T-helper 2 cell treated with Interferon-gamma antibody and Interleukin-4, amounts not matched to agents 5 μg/mL and 100 μg/mL, for 36 hours (primary cell): ENCODE data around the gene YWHAE.
"Not testable (repeated sequence)": the region's sequence is repeated elsewhere in the genome, so short reads cannot be mapped to it uniquely, and the experiment has no call there.

Experiments
- DNase-seq: peaks from one replicate; pipeline ENCODE4 v3.0.0; 2021; ENCODE audit warnings: low spot score
- H3K27ac Mint-ChIP-seq: one replicate; pipeline ENCODE4 v1.8.0; 2021; ENCODE audit warnings: mild to moderate bottlenecking, mixed read lengths
- H3K27me3 Mint-ChIP-seq: one replicate; pipeline ENCODE4 v1.8.0; 2021; ENCODE audit warnings: low read depth, mixed read lengths
- H3K36me3 Mint-ChIP-seq: one replicate; pipeline ENCODE4 v1.8.0; 2021; ENCODE audit warnings: low read depth, mixed read lengths
- H3K4me1 Mint-ChIP-seq: one replicate; pipeline ENCODE4 v1.8.0; 2021; ENCODE audit warnings: low read depth, mixed read lengths
- H3K4me3 Mint-ChIP-seq: one replicate; pipeline ENCODE4 v1.8.0; 2022; ENCODE audit warnings: mild to moderate bottlenecking, moderate library complexity, mixed read lengths
- H3K9me3 Mint-ChIP-seq: one replicate; pipeline ENCODE4 v1.8.0; 2021; ENCODE audit warnings: mixed read lengths

YWHAE gene

DNA sequence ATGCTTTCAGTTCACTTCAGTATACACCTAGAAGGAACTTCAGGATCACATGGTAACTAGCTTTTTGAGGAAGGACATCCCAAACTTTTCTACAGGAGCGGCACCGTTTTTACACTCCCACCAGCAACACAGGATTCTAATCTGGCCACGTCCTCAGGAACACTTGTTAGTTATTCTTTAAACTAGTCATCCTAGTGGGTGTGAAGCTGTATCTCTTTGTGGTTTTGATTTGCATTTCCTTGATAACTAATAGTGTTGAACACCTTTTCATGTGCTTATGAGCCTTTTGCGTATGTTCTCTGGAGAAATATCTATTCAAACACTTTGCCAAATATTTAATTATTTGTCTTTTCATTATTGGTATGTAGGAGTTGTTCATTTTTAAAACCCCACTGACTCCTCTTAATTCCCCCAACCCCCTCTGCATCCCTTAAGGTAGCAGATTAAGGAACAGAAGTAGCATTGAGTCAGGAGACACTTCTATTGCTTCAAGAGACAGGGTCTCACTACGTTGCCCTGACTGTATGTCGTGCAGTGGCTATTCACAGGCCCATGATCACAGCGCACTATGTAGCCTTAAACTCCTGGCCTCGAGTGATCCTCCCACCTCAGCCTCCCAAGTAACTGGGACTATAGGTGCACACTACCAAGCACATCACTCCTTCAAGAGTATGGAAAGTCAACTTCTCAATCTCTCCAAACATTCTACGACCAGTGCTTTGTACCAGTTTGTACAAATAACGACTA lies 25.4 kb downstream of the YWHAE start:
- H3K9me3 Mint-ChIP-seq, result no peaks in the 10 kb centered on the region
- peaks cover 50% of the 10 kb centered on the region for H3K4me1 Mint-ChIP-seq
- peak overlapping the region; percentile 52 for H3K27ac Mint-ChIP-seq
- H3K4me3 Mint-ChIP-seq, result peak overlapping the region; percentile 21
- no peaks in the 10 kb centered on the region for H3K27me3 Mint-ChIP-seq
- H3K36me3 Mint-ChIP-seq, result peaks cover 15% of the 10 kb centered on the region
- no peak for DNase-seq

DNA sequence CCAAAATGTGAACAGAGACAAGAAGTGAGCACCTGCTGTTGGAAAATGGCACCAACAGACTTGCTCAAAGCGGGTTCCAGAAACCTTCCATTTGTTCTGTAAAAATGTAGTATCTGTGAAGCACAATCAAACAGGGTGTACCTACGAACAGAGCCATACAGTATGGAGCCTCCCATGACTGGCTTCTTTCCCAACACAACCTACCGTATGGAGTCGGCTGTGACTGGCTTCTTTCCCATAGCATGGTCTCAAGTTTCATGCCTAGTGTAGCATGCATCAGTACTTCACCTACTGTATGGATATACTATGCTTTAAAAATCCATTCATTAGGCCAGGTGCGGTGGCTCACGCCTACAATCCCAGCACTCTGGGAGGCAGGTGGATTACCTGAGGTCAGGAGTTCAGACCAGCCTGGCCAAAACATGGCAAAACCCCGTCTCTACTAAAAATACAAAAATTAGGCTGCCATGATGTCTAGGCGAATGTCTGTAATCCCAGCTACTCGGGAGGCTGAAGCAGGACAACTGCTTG lies 26.2 kb downstream of the YWHAE start:
- DNase-seq, result no peak
- H3K27ac Mint-ChIP-seq, result no peak overlapping the region

GRCh38 chr17:1372618-1373017 lies 27.4 kb downstream of the YWHAE start:
- peaks cover 44% of the 10 kb centered on the region for H3K4me1 Mint-ChIP-seq
- H3K36me3 Mint-ChIP-seq, result peaks cover 14% of the 10 kb centered on the region
- no peak for DNase-seq
- H3K27ac Mint-ChIP-seq, result no peak overlapping the region
- no peaks in the 10 kb centered on the region for H3K9me3 Mint-ChIP-seq
- H3K27me3 Mint-ChIP-seq, result no peaks in the 10 kb centered on the region
- no peak overlapping the region for H3K4me3 Mint-ChIP-seq

More for the DNA sequence above, 26.2 kb downstream of the YWHAE start:
- no peak overlapping the region for H3K4me3 Mint-ChIP-seq
- H3K4me1 Mint-ChIP-seq, result peaks cover 46% of the 10 kb centered on the region
- H3K36me3 Mint-ChIP-seq, result peaks cover 17% of the 10 kb centered on the region
- no peaks in the 10 kb centered on the region for H3K27me3 Mint-ChIP-seq
- no peaks in the 10 kb centered on the region for H3K9me3 Mint-ChIP-seq

GRCh38 chr17:1371893-1372590 lies 28.0 kb downstream of the YWHAE start:
- Mint-ChIP-seq H3K4me3 (no peak overlapping the region), H3K27ac (no peak overlapping the region), H3K27me3 (no peaks in the 10 kb centered on the region), H3K4me1 (peaks cover 41% of the 10 kb centered on the region), H3K9me3 (no peaks in the 10 kb centered on the region), H3K36me3 (peaks cover 18% of the 10 kb centered on the region)
- DNase-seq, result no peak

DNA sequence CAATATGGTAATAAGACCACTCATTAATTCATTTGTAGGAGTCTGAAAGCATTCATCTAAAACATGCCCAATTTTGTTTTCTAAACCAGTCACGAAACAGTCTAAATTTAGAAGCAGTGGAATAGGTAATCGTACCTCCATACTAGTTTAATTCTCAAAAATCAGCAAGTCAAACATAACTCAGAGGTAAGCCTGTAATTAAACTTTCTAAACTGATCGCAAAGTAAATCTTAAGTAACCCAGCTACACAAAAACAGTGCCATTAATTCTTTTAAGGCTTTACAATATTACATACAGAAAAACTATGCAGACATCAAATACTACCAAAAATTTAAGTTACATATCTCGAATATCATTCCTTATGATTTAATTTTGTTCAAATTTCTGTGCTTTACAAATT lies 31.4 kb downstream of the YWHAE start:
- H3K4me3 Mint-ChIP-seq, result no peak overlapping the region
- no peaks in the 10 kb centered on the region for H3K27me3 Mint-ChIP-seq
- H3K27ac Mint-ChIP-seq, result no peak overlapping the region

DNA sequence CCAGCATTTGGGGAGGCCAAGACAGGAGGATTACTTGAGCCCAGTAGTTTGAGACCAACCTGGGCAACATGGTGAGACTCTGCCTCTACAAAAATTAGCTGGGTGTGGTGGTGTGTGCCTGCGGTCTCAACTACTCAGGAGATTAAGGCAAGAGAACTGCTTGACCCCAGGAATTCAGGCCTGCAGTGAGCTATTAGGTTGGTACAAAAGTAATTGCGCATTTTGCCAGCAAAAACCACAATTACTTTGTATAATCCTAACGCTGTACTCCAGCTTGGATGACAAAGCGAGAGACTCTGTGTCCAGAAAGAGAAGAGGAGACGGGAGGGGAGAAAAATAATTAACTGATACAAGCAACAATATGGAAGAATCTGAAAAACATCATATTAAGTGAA lies 32.7 kb downstream of the YWHAE start:
- no peak overlapping the region for H3K4me3 Mint-ChIP-seq
- H3K27me3 Mint-ChIP-seq, result no peaks in the 10 kb centered on the region
- no peaks in the 10 kb centered on the region for H3K9me3 Mint-ChIP-seq
- peaks cover 35% of the 10 kb centered on the region for H3K4me1 Mint-ChIP-seq
- peaks cover 29% of the 10 kb centered on the region for H3K36me3 Mint-ChIP-seq
- DNase-seq, result no peak
- H3K27ac Mint-ChIP-seq, result no peak overlapping the region

More for the DNA sequence above, 31.4 kb downstream of the YWHAE start:
- H3K4me1 Mint-ChIP-seq, result peaks cover 27% of the 10 kb centered on the region
- H3K36me3 Mint-ChIP-seq, result peaks cover 27% of the 10 kb centered on the region
- no peaks in the 10 kb centered on the region for H3K9me3 Mint-ChIP-seq
- no peak for DNase-seq

GRCh38 chr17:1366234-1366633 lies 33.8 kb downstream of the YWHAE start:
- H3K27ac Mint-ChIP-seq, result no peak overlapping the region
- H3K36me3 Mint-ChIP-seq, result peaks cover 29% of the 10 kb centered on the region
- no peak overlapping the region for H3K4me3 Mint-ChIP-seq
- DNase-seq, result no peak
- H3K4me1 Mint-ChIP-seq, result peaks cover 39% of the 10 kb centered on the region
- H3K27me3 Mint-ChIP-seq, result no peaks in the 10 kb centered on the region
- H3K9me3 Mint-ChIP-seq, result no peaks in the 10 kb centered on the region

DNA sequence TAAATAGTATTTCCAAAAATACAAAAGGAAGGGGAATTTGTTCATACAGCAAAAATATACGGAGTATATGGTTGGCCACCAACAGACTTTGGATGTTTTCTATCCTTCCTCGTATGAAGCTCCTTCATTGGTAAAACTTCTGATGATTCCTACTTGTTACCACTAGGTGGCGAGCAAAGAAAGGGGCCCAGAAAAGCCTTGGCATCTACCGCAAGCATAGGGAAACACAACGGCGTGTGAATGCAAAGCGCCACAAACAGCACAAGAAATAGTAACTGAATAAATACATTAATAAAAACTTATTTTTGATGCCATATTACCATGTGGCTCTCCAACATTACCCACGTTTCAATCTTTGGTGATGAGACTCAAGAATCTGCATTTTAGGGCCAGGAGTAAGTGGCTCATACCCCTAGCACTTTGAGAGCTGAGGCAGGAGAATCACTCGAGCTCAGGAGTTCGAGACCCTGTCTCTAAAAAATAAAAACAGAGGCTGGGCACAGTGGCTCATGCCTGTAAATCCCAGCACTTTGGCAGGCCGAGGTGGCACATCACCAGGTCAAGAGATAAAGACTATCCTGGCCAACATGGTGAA lies 34.5 kb downstream of the YWHAE start:
- Mint-ChIP-seq H3K36me3 (peaks cover 33% of the 10 kb centered on the region), H3K27me3 (no peaks in the 10 kb centered on the region), H3K4me1 (peaks cover 43% of the 10 kb centered on the region), H3K4me3 (no peak overlapping the region), H3K9me3 (no peaks in the 10 kb centered on the region), H3K27ac (no peak overlapping the region)
- DNase-seq, result peak; percentile 50

DNA sequence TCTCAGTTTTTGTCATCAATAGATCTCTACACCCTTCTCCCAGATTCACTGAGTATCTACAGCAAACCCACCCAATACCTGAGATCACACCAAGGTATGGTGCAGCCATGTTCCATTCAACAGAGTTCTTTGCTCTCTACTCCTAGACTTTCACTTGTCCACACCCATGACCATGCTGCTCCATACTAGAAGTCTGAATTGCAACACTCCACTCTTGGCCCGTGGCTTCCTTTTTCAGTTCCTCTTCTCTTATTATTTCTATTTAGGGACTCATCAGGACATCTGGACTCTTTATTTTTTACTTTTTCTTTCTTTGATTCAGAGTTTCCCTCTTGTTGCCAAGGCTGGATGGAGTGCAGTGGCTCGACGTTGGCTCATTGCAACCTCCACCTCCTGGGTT lies 37.1 kb downstream of the YWHAE start:
- H3K36me3 Mint-ChIP-seq, result peaks cover 37% of the 10 kb centered on the region

GRCh38 chr17:1362065-1362848 lies 37.8 kb downstream of the YWHAE start:
- H3K27ac Mint-ChIP-seq, result peak overlapping the region; percentile 59
- peaks cover 40% of the 10 kb centered on the region for H3K36me3 Mint-ChIP-seq
- H3K4me3 Mint-ChIP-seq, result peak overlapping the region; percentile 47
- H3K27me3 Mint-ChIP-seq, result no peaks in the 10 kb centered on the region
- peak; percentile 14 for DNase-seq
- peaks cover 38% of the 10 kb centered on the region for H3K4me1 Mint-ChIP-seq
- H3K9me3 Mint-ChIP-seq, result no peaks in the 10 kb centered on the region

More for the DNA sequence above, 37.1 kb downstream of the YWHAE start:
- H3K4me1 Mint-ChIP-seq, result peaks cover 42% of the 10 kb centered on the region
- H3K27me3 Mint-ChIP-seq, result no peaks in the 10 kb centered on the region
- no peak for DNase-seq
- H3K4me3 Mint-ChIP-seq, result peak overlapping the region; percentile 47
- peak overlapping the region; percentile 59 for H3K27ac Mint-ChIP-seq
- H3K9me3 Mint-ChIP-seq, result no peaks in the 10 kb centered on the region

DNA sequence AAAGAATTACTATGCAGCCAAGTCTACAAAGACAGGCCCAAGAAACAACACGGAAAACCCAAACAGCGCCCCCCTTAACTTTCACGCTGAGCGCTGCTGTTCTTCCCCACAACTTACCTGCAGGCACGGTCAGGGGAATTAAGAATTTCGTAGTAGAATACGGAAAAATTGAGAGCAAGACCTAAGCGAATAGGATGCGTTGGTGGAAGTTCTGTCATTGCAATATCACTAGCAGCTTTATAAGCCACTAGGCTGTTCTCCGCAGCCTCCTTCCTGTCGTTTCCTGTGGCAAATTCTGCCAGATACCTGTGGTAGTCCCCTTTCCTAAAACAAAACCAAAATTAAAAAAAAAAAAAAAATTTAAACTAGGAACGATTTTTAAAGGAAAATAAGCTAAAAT lies 39.0 kb downstream of the YWHAE start:
- H3K4me3 Mint-ChIP-seq, result peak overlapping the region; percentile 65
- H3K4me1 Mint-ChIP-seq, result peaks cover 38% of the 10 kb centered on the region
- H3K27me3 Mint-ChIP-seq, result no peaks in the 10 kb centered on the region
- no peak for DNase-seq
- no peaks in the 10 kb centered on the region for H3K9me3 Mint-ChIP-seq
- peak overlapping the region; percentile 78 for H3K27ac Mint-ChIP-seq
- H3K36me3 Mint-ChIP-seq, result peaks cover 43% of the 10 kb centered on the region

DNA sequence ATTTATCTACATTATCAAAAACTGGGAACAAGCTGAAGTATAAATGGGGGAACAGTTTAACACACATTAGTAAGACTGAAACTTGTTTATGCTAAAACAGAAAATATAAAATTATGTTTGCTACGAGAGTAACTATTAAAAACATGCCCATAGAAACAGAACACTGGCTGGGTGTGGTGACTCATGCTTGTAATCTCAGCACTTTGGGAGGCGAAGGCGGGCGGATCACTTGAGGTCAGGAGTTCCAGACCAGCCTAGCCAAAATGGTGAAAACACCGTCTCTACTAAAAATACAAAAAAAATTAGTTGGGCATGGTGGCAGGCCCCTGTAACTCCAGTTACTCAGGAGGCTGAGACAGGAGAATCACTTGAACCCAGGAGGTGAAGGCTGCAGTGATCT lies 39.7 kb downstream of the YWHAE start:
- H3K4me1 Mint-ChIP-seq, result peaks cover 32% of the 10 kb centered on the region
- peak overlapping the region; percentile 39 for H3K27ac Mint-ChIP-seq
- not testable (repeated sequence) for H3K27me3 Mint-ChIP-seq, H3K9me3 Mint-ChIP-seq, H3K4me3 Mint-ChIP-seq
- peak; percentile 22 for DNase-seq
- H3K36me3 Mint-ChIP-seq, result peaks cover 45% of the 10 kb centered on the region

DNA sequence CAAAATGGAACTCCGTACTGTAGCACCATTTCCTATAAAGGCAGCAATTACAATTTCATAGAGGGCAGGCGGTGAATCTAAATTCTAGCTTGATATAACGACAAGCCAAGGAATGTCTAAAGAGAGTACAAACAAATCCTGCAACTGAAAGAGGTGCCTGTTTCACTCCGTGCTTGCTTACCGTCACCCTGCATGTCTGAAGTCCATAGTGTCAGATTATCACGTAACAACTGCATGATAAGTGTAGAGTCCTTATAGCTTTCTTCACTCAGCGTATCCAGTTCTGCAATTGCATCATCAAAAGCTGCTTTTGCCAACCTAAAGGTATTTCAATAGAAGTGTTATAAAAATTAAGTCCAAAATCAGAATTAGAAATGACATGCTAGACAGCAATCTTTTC lies 46.0 kb downstream of the YWHAE start:
- H3K36me3 Mint-ChIP-seq, result peaks cover 51% of the 10 kb centered on the region
- DNase-seq, result no peak
- no peak overlapping the region for H3K4me3 Mint-ChIP-seq
- peaks cover 3% of the 10 kb centered on the region for H3K4me1 Mint-ChIP-seq
- no peaks in the 10 kb centered on the region for H3K9me3 Mint-ChIP-seq
- H3K27me3 Mint-ChIP-seq, result no peaks in the 10 kb centered on the region
- H3K27ac Mint-ChIP-seq, result no peak overlapping the region
